HG03575 (cell line): ENCODE results near the gene PCDHGA7.
"Not testable (repeated sequence)": the region's sequence is repeated elsewhere in the genome, so short reads cannot be mapped to it uniquely, and the experiment has no call there.

Experiments
- ATAC-seq: cut with Tn5 transposase; IDR thresholded peaks from one replicate; pipeline ENCODE4 v1.9.1; 2021; ENCODE audit not compliant: unreplicated experiment, insufficient number of reproducible peaks, low FRiP score; ENCODE audit errors: extremely low read depth

PCDHGA7 gene

DNA sequence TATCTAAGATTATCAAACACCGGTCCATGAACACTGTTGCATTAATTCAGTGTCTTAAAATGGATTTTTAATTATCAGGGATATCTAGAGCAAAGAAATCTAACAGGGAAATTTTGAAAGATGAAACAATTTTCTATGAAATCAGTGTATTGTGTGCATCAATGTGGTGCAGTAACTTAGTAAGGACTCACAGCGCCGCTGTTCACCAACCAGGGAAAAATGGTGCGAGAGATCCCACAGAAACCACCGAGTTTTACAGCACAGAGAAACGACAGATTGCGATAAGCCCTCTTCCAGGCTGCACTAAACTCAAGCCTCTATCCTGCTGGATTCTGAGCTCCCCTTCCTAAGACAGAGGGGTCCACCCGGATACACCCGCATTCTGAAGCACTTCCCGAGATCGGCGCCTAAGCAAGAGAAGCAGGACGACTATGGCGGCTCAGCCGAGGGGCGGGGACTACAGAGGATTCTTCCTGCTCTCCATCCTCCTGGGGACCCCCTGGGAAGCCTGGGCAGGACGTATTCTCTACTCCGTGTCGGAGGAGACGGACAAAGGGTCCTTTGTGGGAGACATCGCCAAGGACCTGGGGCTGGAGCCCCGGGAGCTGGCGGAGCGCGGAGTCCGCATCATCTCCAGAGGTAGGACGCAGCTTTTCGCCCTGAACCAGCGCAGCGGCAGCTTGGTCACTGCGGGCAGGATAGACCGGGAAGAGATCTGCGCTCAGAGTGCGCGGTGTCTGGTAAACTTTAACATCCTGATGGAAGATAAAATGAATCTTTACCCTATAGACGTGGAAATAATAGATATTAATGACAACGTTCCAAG, at the start of gene PCDHGA7:
Gene PCDHGA7, plus strand, starts transcription at position 274 of the 826 bp plus-strand sequence. Its CDS starts 158 bp downstream, at position 432.
- ATAC-seq: no peak

DNA sequence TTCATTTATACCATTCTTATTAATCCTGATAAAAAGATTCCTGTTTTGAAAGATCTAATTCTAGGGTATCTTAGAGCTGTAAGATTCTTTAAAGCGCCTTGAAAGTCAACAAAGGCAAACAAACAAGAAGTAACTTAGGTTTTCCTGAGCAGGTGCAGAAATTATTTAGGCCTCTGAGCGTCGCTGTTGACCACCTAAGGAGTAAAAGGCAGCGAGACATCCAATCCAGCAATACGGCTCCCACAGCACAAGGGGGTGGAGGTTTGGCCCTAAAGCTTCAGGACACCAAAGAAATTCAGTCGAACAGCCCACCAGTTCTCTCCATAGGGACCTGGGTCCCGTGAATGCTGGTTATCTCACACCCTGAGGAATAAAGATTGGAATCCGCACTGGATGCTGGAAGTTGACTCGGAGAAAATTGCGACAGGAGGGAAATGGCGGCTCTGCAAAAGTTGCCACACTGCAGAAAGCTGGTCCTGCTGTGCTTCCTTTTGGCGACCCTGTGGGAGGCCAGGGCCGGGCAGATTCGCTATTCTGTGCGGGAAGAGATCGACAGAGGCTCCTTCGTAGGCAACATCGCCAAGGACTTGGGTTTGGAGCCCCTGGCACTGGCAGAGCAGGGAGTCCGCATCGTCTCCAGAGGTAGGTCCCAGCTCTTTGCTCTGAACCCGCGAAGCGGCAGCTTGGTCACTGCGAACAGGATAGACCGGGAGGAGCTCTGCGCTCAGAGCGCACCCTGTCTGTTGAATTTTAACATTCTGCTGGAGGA, 43.8 kb upstream of the PCDHGA7 start, which contains the start of gene PCDHGA2:
Gene PCDHGA2, plus strand, starts transcription at position 223 of the 769 bp plus-strand sequence.
- no peak for ATAC-seq

DNA sequence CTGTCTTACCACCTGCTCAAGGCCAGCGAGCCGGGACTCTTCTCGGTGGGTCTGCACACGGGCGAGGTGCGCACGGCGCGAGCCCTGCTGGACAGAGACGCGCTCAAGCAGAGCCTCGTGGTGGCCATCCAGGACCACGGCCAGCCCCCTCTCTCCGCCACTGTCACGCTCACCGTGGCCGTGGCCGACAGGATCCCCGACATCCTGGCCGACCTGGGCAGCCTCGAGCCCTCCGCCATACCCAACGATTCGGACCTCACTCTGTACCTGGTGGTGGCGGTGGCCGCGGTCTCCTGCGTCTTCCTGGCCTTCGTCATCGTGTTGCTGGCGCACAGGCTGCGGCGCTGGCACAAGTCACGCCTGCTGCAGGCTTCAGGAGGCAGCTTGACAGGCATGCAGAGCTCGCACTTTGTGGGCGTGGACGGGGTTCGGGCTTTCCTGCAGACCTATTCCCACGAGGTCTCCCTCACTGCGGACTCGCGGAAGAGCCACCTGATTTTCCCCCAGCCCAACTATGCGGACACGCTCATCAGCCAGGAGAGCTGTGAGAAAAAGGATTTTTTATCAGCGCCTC, 41.7 kb upstream of the PCDHGA7 start:
- not testable (repeated sequence) for ATAC-seq

DNA sequence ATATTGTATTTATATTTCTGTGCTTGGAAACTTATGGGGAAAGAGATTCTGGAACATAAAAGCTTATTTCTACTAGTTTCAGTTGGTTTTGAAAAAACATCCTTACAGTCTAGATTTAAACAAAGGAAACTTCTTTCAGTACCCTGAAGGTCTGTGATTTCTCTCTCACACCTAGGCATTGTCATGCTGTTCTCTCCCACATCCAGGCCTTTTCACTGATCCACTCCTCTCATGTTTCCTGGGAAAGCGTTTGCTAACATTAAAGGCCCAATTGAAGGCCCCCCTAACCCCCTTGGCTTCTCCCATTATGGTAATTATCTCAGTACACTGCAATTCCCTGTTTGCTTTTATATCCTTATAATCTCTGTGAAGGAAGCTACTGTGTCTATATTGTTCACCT, 39.8 kb upstream of the PCDHGA7 start:
- no peak for ATAC-seq

DNA sequence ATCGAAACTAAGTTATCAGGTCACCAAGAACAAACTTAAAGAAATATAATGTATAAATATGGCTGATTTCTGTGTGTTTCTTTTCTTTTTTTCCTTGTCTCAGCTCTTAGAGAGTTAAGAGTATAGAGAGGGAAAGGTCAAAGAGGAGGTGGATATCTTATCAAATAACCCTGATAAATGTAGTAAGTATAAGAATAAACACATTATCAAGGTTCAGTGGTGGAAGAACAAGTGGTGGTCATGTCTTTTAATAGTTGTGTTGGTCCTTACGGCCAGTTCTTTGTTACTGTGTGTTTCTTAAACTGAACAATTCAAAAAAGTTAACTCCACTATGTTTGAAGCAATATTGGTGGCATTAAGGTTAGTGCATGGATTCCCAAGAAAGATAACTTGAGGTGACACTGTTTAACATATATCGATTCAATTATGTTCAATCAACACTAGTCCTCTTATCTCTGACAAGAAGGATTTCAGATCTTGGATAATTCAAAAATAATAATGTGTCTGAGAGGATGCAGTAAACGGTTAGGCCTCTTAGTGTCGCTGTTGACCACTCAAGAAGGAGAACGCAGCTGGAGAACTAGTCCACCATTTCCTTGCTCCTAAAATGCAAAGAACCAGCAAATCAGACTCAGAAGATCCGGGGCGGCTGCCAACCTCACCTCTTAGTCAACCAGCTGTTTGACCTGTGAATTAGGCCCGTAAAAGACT, 39.1 kb upstream of the PCDHGA7 start, which contains the start of gene PCDHGA3:
Gene PCDHGA3, plus strand, starts transcription at position 588 of the 711 bp plus-strand sequence. CDS start 205 bp downstream, outside the sequence.
- no peak for ATAC-seq

DNA sequence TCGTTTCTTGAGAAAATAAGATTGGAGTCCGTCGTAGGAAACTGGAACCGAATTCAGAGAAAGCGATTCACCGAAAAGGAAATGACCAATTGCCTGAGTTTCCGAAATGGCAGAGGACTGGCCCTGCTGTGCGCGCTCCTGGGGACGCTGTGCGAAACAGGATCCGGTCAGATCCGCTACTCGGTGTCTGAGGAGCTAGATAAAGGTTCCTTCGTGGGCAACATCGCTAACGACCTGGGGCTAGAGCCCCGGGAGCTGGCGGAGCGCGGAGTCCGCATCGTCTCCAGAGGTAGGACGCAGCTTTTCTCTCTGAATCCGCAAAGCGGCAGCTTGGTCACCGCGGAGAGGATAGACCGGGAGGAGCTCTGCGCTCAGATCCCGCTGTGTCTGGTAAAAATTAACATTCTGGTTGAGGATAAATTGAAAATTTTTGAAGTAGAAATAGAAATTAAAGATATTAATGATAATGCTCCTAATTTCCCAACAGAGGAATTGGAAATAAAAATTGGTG, 38.5 kb upstream of the PCDHGA7 start:
- no peak for ATAC-seq

DNA sequence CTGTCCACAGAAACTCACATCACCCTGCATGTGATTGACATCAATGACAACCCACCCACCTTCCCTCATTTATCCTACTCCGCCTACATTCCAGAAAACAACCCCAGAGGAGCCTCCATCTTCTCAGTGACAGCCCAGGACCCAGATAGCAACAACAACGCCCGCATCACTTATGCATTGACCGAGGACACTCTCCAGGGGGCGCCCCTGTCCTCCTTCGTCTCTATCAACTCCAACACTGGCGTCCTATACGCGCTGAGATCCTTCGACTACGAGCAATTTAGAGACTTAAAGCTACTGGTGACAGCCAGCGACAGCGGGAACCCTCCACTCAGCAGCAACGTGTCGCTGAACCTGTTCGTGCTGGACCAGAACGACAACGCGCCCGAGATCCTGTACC, 37.2 kb upstream of the PCDHGA7 start:
- no peak for ATAC-seq

DNA sequence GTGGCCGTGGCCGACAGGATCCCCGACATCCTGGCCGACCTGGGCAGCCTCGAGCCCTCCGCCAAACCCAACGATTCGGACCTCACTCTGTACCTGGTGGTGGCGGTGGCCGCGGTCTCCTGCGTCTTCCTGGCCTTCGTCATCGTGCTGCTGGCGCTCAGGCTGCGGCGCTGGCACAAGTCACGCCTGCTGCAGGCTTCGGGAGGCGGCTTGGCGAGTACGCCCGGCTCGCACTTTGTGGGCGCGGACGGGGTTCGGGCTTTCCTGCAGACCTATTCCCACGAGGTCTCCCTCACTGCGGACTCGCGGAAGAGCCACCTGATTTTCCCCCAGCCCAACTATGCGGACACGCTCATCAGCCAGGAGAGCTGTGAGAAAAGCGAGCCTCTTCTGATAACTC, 36.5 kb upstream of the PCDHGA7 start:
- not testable (repeated sequence) for ATAC-seq

DNA sequence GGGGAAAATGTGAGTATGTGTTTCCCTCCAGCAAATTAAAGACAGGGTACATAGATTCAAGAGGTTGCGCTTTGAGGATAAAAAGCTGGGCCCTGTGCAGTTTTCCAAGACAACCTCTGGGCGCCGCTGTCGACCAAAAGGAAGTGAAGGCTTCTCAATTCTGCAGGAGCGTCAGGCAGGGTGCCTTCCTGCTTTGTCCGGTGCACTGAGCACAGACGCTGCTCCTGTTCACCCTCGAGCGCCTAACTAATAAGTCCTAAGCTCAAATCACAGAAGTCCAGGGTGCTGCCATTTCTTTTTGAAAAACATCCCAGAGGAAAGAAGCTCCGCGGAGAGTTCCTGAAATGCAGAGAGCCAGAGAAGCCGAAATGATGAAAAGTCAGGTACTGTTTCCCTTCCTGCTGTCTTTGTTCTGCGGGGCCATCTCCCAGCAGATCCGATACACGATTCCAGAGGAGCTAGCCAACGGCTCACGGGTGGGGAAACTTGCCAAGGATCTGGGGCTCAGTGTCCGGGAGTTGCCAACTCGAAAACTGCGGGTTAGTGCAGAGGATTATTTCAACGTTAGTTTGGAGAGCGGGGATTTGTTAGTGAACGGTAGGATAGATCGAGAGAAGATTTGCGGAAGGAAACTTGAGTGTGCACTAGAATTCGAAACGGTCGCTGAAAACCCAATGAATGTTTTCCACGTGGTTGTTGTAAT, 32.5 kb upstream of the PCDHGA7 start, which contains the start of gene PCDHGB1:
Gene PCDHGB1, plus strand, starts transcription at position 183 of the 703 bp plus-strand sequence. Its CDS starts 162 bp downstream, at position 345.
- ATAC-seq: no peak

DNA sequence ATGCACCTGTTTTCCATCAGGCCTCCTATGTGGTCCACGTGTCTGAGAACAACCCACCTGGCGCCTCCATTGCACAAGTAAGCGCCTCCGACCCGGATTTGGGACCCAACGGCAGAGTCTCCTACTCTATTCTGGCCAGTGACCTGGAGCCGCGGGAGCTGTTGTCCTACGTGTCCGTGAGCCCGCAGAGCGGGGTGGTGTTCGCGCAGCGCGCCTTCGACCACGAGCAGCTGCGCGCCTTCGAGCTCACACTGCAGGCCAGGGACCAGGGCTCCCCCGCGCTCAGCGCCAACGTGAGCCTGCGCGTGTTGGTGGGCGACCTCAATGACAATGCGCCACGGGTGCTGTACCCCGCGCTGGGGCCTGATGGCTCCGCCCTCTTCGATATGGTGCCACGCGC, 31.0 kb upstream of the PCDHGA7 start:
- ATAC-seq: no peak

DNA sequence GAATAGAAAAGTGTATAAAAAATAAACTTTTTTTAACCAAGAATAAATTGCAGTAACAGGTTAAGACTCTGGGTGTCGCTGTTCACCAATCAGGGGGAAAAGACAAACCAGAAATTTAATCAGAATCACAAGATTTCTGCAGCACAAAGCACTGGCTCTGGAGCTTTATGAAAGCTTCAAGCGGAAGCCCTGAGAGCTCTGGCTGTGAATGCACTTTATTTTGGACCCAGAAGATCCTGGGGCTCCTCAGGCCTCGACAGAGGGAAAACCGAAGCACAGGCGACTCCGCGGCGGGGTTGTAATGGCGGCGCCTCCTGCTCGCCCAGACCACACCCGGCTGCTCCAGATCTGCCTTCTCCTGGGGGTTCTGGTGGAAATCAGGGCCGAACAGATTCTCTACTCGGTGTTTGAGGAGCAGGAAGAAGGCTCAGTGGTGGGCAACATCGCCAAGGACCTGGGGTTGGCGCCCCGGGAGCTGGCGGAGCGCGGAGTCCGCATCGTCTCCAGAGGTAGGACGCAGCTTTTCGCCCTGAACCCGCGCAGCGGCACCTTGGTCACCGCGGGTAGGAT, 27.6 kb upstream of the PCDHGA7 start, which contains the start of gene PCDHGA4:
Gene PCDHGA4, plus strand, starts transcription at position 122 of the 570 bp plus-strand sequence. Its CDS starts 87 bp downstream, at position 209.
- ATAC-seq: no peak

DNA sequence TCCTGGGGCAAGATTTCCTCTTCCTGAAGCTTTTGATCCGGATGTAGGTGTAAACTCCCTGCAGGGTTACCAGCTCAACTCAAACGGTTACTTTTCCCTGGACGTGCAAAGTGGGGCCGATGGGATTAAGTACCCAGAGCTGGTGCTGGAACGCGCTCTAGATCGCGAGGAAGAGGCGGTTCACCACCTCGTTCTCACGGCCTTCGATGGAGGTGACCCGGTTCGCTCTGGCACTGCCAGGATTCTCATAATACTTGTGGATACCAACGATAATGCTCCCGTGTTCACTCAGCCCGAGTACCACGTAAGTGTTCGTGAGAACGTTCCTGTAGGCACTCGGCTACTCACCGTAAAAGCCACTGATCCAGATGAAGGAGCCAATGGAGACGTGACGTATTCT, 26.9 kb upstream of the PCDHGA7 start:
- no peak for ATAC-seq

DNA sequence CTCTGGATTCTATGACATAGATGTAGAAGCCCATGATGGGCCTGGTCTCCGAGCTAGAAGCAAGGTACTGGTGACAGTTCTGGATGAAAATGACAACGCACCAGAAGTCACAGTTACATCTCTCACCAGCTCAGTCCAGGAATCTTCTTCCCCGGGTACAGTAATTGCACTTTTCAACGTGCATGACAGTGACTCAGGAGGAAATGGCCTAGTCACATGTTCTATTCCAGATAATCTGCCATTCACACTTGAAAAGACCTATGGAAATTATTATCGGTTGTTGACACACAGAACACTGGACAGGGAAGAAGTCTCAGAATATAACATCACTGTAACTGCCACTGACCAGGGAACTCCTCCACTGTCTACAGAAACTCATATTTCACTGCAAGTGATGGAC, 26.4 kb upstream of the PCDHGA7 start:
- ATAC-seq: no peak

DNA sequence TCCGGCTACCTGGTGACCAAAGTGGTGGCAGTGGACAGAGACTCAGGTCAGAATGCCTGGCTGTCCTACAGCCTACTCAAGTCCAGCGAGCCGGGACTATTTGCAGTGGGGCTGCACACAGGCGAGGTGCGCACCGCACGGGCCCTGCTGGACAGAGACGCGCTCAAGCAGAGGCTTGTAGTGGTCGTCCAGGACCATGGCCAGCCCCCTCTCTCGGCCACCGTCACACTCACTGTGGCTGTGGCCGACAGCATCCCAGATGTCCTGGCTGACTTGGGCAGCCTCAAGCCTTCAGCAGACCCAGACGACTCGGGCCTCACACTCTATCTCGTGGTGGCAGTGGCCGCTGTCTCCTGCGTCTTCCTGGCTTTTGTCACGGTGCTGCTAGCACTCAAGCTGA, 25.6 kb upstream of the PCDHGA7 start:
- no peak for ATAC-seq

DNA sequence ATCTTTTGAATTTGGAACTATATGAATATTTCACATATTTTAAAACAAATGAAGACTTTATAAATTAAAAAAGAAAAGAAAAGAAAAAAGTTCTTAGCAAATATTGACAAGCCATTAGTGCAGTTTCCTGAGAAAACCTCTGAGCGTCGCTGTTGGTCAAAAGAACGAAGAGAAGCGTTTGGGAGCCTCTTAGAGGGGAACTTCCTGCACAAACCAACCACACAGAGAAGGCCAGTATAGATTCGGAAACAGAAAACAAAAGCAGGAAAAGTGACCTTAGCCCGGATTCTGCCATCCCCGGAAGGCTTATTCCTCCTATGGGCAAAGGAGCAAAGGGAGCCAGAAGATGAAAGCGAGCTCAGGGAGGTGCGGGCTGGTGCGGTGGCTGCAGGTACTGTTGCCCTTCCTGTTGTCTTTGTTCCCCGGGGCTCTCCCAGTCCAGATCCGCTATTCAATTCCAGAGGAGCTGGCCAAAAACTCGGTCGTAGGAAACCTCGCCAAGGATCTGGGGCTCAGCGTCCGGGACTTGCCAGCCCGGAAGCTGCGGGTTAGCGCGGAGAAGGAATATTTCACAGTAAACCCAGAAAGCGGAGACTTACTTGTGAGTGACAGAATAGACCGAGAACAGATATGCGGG, 22.6 kb upstream of the PCDHGA7 start, which contains the start of gene PCDHGB2:
Gene PCDHGB2, plus strand, starts transcription at position 205 of the 637 bp plus-strand sequence. Its CDS starts 142 bp downstream, at position 347.
- no peak for ATAC-seq

DNA sequence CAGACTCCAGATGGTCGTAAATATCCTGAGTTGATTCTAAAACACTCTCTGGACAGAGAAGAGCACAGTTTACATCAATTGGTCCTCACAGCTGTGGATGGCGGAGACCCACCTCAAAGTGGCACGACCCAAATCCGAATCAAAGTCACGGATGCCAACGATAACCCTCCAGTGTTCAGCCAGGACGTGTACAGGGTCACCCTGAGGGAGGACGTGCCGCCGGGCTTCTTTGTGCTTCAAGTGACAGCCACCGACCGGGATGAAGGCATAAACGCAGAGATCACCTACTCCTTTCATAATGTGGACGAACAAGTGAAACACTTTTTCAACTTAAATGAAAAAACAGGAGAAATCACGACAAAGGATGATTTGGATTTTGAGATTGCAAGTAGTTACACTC, 21.9 kb upstream of the PCDHGA7 start:
- no peak for ATAC-seq

DNA sequence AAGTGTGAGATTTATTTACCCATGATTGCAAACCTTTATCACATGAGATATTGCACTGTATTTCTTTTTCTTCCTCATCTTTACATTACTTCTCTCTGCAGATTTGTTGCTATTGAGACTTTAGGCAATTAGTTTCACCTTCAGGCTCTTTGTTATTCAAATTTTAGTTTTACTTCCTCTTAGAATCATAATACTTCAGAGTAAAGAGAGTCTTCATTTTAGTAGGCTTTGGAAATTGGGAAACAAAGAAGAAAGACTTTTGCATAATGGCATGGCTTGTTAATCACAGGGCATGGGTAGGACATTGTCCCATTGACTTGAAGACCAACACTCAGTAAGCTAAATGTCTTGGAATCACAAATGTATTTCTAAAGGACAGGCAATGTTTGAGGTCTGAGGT, 19.8 kb upstream of the PCDHGA7 start:
- ATAC-seq: no peak
